ENCODE results near the gene NAA50.
A peak's percentile ranks its signal among the peaks of the same experiment; 100 is the strongest.

Gene NAA50

GRCh38 chr3:113678773-113679172 lies 67.3 kb downstream of the NAA50 start:
- Histone ChIP-seq H3K4me3 (ENCODE audit: low read length) (no peak overlapping the region), H3K4me1 (ENCODE audit: insufficient read depth, low read length) (peaks cover 9% of the 10 kb centered on the region; the same call in 1 of the 2 replicates), H3K9ac (ENCODE audit: low read depth, low read length) (no peak overlapping the region), H3K9me3 (ENCODE audit: insufficient read depth, low read depth, low read length) (no peaks in the 10 kb centered on the region), H3K27ac (ENCODE audit: low read length) (no peak overlapping the region), H3K27me3 (ENCODE audit: insufficient read depth, low read length) (no peaks in the 10 kb centered on the region), H3K36me3 (ENCODE audit: insufficient read depth, low read depth, low read length) (peaks cover 9% of the 10 kb centered on the region; the same call in 1 of the 2 replicates)

- H3K27me3 ChIP-seq (ENCODE audit: insufficient read depth, low read length) = no peaks in the 10 kb centered on the region
- peaks cover 9% of the 10 kb centered on the region; the same call in 1 of the 2 replicates for H3K4me1 ChIP-seq (ENCODE audit: insufficient read depth, low read length)
- no peaks in the 10 kb centered on the region for H3K9me3 ChIP-seq (ENCODE audit: insufficient read depth, low read depth, low read length)
- H3K27ac ChIP-seq (ENCODE audit: low read length) = no peak overlapping the region
- H3K9ac ChIP-seq (ENCODE audit: low read depth, low read length) = no peak overlapping the region
- H3K4me3 ChIP-seq (ENCODE audit: low read length) = no peak overlapping the region
- H3K36me3 ChIP-seq (ENCODE audit: insufficient read depth, low read depth, low read length) = peaks cover 12% of the 10 kb centered on the region; the same call in 1 of the 2 replicates
Observed at GRCh38 chr3:113677737-113678136, 68.3 kb downstream of the NAA50 start.

GRCh38 chr3:113676261-113676660 lies 69.8 kb downstream of the NAA50 start:
- H3K4me1 ChIP-seq (ENCODE audit: insufficient read depth, low read length) = peaks cover 9% of the 10 kb centered on the region; the same call in 1 of the 2 replicates
- no peak overlapping the region for H3K27ac ChIP-seq (ENCODE audit: low read length)

GRCh38 chr3:113673593-113673992 lies 72.5 kb downstream of the NAA50 start:
- no peak overlapping the region for H3K9ac ChIP-seq (ENCODE audit: low read depth, low read length)
- peaks cover 10% of the 10 kb centered on the region; the same call in 1 of the 2 replicates for H3K4me1 ChIP-seq (ENCODE audit: insufficient read depth, low read length)
- H3K27ac ChIP-seq (ENCODE audit: low read length) = no peak overlapping the region
- no peaks in the 10 kb centered on the region for H3K27me3 ChIP-seq (ENCODE audit: insufficient read depth, low read length)
- H3K36me3 ChIP-seq (ENCODE audit: insufficient read depth, low read depth, low read length) = peaks cover 12% of the 10 kb centered on the region; the same call in 1 of the 2 replicates
- H3K9me3 ChIP-seq (ENCODE audit: insufficient read depth, low read depth, low read length) = no peaks in the 10 kb centered on the region
- no peak overlapping the region for H3K4me3 ChIP-seq (ENCODE audit: low read length)

More at GRCh38 chr3:113676261-113676660, 69.8 kb downstream of the NAA50 start:
- no peak overlapping the region for H3K4me3 ChIP-seq (ENCODE audit: low read length)
- no peaks in the 10 kb centered on the region for H3K9me3 ChIP-seq (ENCODE audit: insufficient read depth, low read depth, low read length)
- H3K27me3 ChIP-seq (ENCODE audit: insufficient read depth, low read length) = no peaks in the 10 kb centered on the region
- no peak overlapping the region for H3K9ac ChIP-seq (ENCODE audit: low read depth, low read length)
- H3K36me3 ChIP-seq (ENCODE audit: insufficient read depth, low read depth, low read length) = peaks cover 12% of the 10 kb centered on the region; the same call in 1 of the 2 replicates

GRCh38 chr3:113668015-113668414 lies 78.0 kb downstream of the NAA50 start:
- H3K36me3 ChIP-seq (ENCODE audit: insufficient read depth, low read depth, low read length) = no peaks in the 10 kb centered on the region
- peak overlapping the region; percentile 25; the same call in 1 of the 2 replicates for H3K9ac ChIP-seq (ENCODE audit: low read depth, low read length)
- H3K27ac ChIP-seq (ENCODE audit: low read length) = no peak overlapping the region
- H3K9me3 ChIP-seq (ENCODE audit: insufficient read depth, low read depth, low read length) = no peaks in the 10 kb centered on the region
- H3K4me3 ChIP-seq (ENCODE audit: low read length) = no peak overlapping the region
- H3K27me3 ChIP-seq (ENCODE audit: insufficient read depth, low read length) = no peaks in the 10 kb centered on the region
- H3K4me1 ChIP-seq (ENCODE audit: insufficient read depth, low read length) = peaks cover 10% of the 10 kb centered on the region; the same call in 1 of the 2 replicates

All from iPS-20b (cell line).